ENCODE results near the gene PCBP3.

- no peak for TF ChIP-seq POLR2AphosphoS5 (IDR thresholded peaks at IDR 0.05)
- no peak for TF ChIP-seq CTCF (IDR thresholded peaks at IDR 0.05)
These were observed 97.2 kb downstream of the PCBP3 start for GRCh38 chr21:45740491-45741357.
